Stimulated activated CD4-positive, alpha-beta T cell treated with anti-CD3 and anti-CD28 coated beads, Interleukin-2, amount 100 ng/mL, for 24 hours (primary cell): ENCODE measurements around the gene GFPT2.
A peak's percentile ranks its signal among the peaks of the same experiment; 100 is the strongest.

ENCODE experiments used
- DNase-seq, 2 donors: peaks; one replicate each; pipeline ENCODE4 v3.0.0-alpha.2; 2020

The GFPT2 gene

GRCh38 chr5:180353048-180353979 lies at the start of gene GFPT2:
GFPT2 (minus strand) TSS chr5:180353336; CDS start chr5:180353217, 119 bp downstream.
- peak; percentile 73 to 74 for DNase-seq

GRCh38 chr5:180402716-180403115 lies 49.6 kb upstream of the GFPT2 start:
- DNase-seq: no peak

DNA sequence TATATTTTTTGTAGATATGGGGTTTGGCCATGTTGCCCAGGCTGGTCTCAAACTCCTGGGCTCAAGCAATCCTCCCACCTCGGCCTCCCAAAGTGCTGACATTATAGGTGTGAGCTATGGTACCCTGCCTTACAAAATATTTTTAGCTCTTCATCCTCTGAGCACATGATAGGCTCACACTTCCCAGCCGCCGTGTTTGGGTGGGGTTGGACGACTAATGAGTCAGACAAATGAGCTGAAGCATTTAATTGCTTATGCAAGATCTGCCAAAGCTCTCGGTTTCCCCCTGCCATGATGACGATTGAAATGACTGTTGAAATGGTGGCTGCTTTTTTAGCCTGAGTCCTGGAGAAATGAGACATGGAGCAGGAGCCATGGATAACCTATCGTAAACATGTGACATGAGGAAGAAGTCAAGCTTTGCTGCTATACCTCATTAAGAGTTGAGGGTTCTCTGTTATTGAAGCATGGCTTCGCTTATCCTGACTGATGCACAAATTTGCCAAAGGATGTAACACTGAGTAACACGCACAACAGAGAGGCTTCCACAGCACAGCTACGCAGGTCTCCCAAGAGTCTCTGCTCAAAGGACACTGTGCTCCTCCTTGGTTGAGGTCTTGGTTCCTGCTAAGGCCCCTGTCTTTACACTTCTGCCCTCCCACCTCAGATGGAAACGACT lies 48.2 kb upstream of the GFPT2 start:
- DNase-seq: no peak

GRCh38 chr5:180400416-180400815 lies 47.3 kb upstream of the GFPT2 start:
- DNase-seq: no peak

- no peak for DNase-seq
These were observed 46.5 kb upstream of the GFPT2 start for GRCh38 chr5:180399401-180400215.

DNA sequence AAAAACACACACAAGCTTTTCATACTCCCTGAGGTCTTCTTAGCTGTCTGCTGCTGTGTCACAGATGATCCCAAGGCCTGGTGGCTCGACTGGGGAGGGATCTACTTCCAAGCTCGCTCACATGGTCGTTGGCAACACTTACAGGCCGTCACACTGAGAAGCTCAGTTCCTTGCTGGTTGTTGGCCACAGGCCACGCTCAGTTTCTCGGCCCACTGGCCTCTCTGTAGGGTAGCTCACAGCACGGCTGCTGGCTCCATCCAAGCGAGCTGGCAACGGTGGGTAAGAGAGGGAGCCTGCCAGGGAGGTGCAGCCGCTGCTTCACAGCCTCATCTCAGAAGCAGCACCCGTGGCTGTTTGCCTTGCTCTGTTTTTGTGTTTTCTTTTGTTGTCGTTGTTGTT lies 43.8 kb upstream of the GFPT2 start:
- DNase-seq: no peak

GRCh38 chr5:180395540-180396274 lies 42.6 kb upstream of the GFPT2 start:
- no peak for DNase-seq

GRCh38 chr5:180394031-180394636 lies 41.0 kb upstream of the GFPT2 start:
- DNase-seq: no peak

GRCh38 chr5:180391276-180391675 lies 38.1 kb upstream of the GFPT2 start:
- DNase-seq: no peak

DNA sequence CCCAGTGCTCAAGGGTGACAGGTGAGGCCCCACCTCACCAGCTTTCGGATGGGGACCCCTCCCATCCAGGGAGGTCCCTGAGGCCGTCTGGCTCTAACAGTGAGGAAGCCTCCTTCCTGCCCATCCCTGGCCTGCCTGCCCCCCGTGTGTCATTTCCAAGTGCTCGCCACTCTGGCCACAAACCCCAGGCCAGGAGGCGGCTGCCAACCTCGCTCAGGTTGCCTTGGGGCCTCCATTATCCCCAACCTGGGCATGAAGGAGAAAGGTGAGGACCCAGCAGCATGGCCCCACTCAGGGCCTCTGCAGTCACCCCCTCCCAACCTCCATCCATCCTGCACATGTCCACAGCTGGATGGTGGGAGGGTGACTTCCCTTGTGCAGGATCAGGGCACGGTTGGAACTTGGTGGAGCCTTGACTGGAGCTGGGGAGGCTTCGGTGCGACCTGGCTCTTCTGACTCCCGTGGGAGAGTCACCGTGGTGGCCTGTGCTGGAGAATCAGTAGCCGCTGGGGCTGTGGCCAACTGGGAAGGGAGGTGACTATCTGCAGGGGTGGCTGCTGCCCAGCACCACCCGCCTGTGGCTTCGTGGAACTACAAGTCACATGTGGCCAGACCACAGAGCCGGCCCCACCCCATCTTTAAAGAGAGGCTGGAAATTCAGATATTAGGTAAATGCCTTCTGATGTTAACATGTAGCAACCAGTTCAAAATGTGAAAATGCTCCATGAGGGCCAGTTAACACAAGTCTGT lies 37.5 kb upstream of the GFPT2 start:
- no peak for DNase-seq

- no peak for DNase-seq
These were observed 36.3 kb upstream of the GFPT2 start for GRCh38 chr5:180389252-180390101.

GRCh38 chr5:180387798-180388197 lies 34.7 kb upstream of the GFPT2 start:
- DNase-seq: no peak

- no peak for DNase-seq
These were observed 29.8 kb upstream of the GFPT2 start for GRCh38 chr5:180382926-180383325.

- no peak for DNase-seq
These were observed 28.8 kb upstream of the GFPT2 start for GRCh38 chr5:180381851-180382480.

- DNase-seq: no peak
These were observed 28.3 kb upstream of the GFPT2 start for GRCh38 chr5:180381428-180381827.

GRCh38 chr5:180380856-180381255 lies 27.7 kb upstream of the GFPT2 start:
- DNase-seq: no peak

DNA sequence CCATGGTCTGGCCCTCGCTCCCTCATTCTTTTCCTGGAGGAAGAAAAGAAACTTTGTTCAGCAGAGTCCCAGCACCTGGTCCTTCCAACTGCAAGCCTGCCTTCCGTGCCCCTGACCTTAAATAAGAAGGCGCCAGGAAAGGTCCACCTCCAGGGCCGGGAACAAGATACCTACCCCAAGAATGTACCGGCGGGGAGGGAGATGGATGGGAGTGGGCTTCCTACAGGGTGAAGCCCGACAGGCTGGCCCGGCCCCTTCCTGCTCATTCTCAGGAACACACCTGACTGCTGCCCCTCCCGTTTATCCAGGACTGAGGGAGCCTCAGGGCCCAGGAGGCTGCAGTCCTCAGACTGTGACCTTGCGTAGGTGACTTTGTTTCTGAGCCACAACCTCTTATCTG lies 27.3 kb upstream of the GFPT2 start:
- DNase-seq: no peak

DNA sequence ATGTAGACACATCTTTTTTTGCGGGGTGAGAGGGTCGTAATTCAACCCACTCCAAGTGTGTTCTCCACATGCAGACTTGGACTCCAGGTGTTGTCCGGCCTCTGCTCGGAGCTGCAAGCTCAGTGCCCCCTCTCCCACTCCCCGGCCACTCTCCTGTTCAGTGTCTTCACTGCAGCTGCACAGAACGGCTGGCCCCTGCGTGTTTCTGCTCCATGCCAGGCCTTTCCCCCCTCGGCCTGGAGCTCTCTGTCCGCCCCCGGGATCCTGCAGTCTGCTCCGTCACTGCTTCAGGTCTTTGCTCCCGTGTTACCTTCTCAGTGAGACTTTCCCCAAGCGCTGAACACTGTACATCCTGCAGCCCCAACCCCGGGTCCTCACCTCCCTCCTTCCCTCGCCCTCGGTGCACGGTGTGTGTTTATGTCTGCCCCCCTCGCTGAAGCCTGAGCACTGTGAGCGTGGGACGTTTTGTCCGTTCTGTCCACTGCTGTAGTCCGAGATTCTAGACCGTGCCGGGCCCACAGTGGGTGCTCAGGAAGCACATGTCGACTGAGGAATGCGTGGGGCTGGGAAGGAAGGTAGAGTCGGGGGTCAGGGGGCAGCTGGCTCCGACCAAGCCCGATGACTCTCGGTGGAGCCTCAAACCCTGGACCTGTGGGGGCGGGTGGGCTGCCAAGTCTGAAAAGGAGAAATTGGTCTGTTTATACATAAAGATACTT lies 26.4 kb upstream of the GFPT2 start:
- no peak for DNase-seq
